Parathyroid adenoma (tissue), 2 donors: ENCODE measurements around the gene ZNF143.
A peak's percentile ranks its signal among the peaks of the same experiment; 100 is the strongest.
"Not testable (repeated sequence)": the region's sequence is repeated elsewhere in the genome, so short reads cannot be mapped to it uniquely, and the experiment has no call there.

Experiments
- H2AFZ ChIP-seq: fragments of 300-600 bp; sonication (generic); one replicate; pipeline ENCODE4 v1.7.0; 2017; ENCODE audit warnings: antibody characterized with exemption, mild to moderate bottlenecking
- H3K27ac ChIP-seq: fragments of 300-600 bp; sonication (generic); one replicate; pipeline ENCODE4 v1.7.0; 2017
- H3K27me3 ChIP-seq: fragments of 300-600 bp; sonication (generic); one replicate; pipeline ENCODE4 v1.7.0; 2017; ENCODE audit warnings: low read length; ENCODE audit not compliant: control insufficient read depth, insufficient read depth
- H3K36me3 ChIP-seq: fragments of 300-600 bp; sonication (generic); one replicate; pipeline ENCODE4 v1.7.0; 2017; ENCODE audit warnings: low read length; ENCODE audit not compliant: control insufficient read depth, insufficient read depth
- H3K4me1 ChIP-seq: fragments of 300-600 bp; sonication (generic); one replicate; pipeline ENCODE4 v1.7.0; 2017; ENCODE audit warnings: control low read depth
- H3K4me2 ChIP-seq: fragments of 300-600 bp; sonication (generic); one replicate; pipeline ENCODE4 v1.7.0; 2017; ENCODE audit warnings: low read length
- H3K4me3 ChIP-seq: fragments of 300-600 bp; sonication (generic); one replicate; pipeline ENCODE4 v1.7.0; 2017; ENCODE audit warnings: low read depth, low read length
- H3K79me2 ChIP-seq: fragments of 300-600 bp; sonication (generic); one replicate; pipeline ENCODE4 v1.7.0; 2017; ENCODE audit warnings: control low read depth
- H3K9ac ChIP-seq: fragments of 300-600 bp; sonication (generic); one replicate; pipeline ENCODE4 v1.7.0; 2017; ENCODE audit warnings: mild to moderate bottlenecking
- H3K9me3 ChIP-seq: fragments of 300-600 bp; sonication (generic); one replicate; pipeline ENCODE4 v1.7.0; 2017; ENCODE audit warnings: low read length; ENCODE audit not compliant: control insufficient read depth
- CTCF ChIP-seq: fragments of 300-600 bp; sonication (generic); IDR thresholded peaks from one replicate; pipeline ENCODE4 v1.7.0; 2017; ENCODE audit warnings: antibody characterized with exemption, mild to moderate bottlenecking
- donor health status: primary hyperparathyroidism.

ZNF143 gene

GRCh38 chr11:9448576-9449352 lies 12.0 kb upstream of the ZNF143 start:
- Histone ChIP-seq H3K79me2 (no peaks in the 10 kb centered on the region), H3K4me1 (no peaks in the 10 kb centered on the region), H3K9me3 (no peaks in the 10 kb centered on the region), H3K4me3 (no peak overlapping the region), H3K9ac (no peak overlapping the region), H3K27ac (no peak overlapping the region), H2AFZ (no peak overlapping the region), H3K36me3 (no peaks in the 10 kb centered on the region), H3K27me3 (no peaks in the 10 kb centered on the region), H3K4me2 (no peak overlapping the region)
- TF ChIP-seq CTCF, result no peak

GRCh38 chr11:9452023-9452422 lies 8.8 kb upstream of the ZNF143 start:
- not testable (repeated sequence) for H3K4me2 ChIP-seq, H3K27me3 ChIP-seq, H3K79me2 ChIP-seq, H3K4me3 ChIP-seq, H3K9ac ChIP-seq, H3K4me1 ChIP-seq, H3K27ac ChIP-seq, H3K9me3 ChIP-seq, H2AFZ ChIP-seq, H3K36me3 ChIP-seq

- no peak overlapping the region for H3K9ac ChIP-seq
- no peak overlapping the region for H3K27ac ChIP-seq
- no peaks in the 10 kb centered on the region for H3K36me3 ChIP-seq
- H3K4me2 ChIP-seq, result no peak overlapping the region
- no peak for TF ChIP-seq CTCF
- H3K4me3 ChIP-seq, result no peak overlapping the region
- H3K79me2 ChIP-seq, result no peaks in the 10 kb centered on the region
- H2AFZ ChIP-seq, result no peak overlapping the region
- no peaks in the 10 kb centered on the region for H3K9me3 ChIP-seq
- no peaks in the 10 kb centered on the region for H3K4me1 ChIP-seq
- H3K27me3 ChIP-seq, result no peaks in the 10 kb centered on the region
Measured at GRCh38 chr11:9455722-9456121, 5.1 kb upstream of the ZNF143 start.

- H3K79me2 ChIP-seq, result peaks cover 16% of the 10 kb centered on the region
- no peaks in the 10 kb centered on the region for H3K27me3 ChIP-seq
- H2AFZ ChIP-seq, result peak overlapping the region; percentile 85
- no peaks in the 10 kb centered on the region for H3K36me3 ChIP-seq
- H3K4me2 ChIP-seq, result peak overlapping the region; percentile 80
- no peak for TF ChIP-seq CTCF
- H3K4me3 ChIP-seq, result peak overlapping the region; percentile 88
- peak overlapping the region; percentile 99 for H3K9ac ChIP-seq
- no peaks in the 10 kb centered on the region for H3K4me1 ChIP-seq
- no peaks in the 10 kb centered on the region for H3K9me3 ChIP-seq
- peak overlapping the region; percentile 99 for H3K27ac ChIP-seq
Measured at GRCh38 chr11:9459667-9460321, 1.0 kb upstream of the ZNF143 start.

GRCh38 chr11:9461063-9461759 lies 399 bp downstream of the ZNF143 start:
- Histone ChIP-seq H3K4me2 (peak overlapping the region; percentile 68), H3K27me3 (no peaks in the 10 kb centered on the region), H3K79me2 (peaks cover 22% of the 10 kb centered on the region), H3K9me3 (no peaks in the 10 kb centered on the region), H3K27ac (peak overlapping the region; percentile 97), H3K4me3 (peak overlapping the region; percentile 90), H3K9ac (peak overlapping the region; percentile 89), H3K36me3 (no peaks in the 10 kb centered on the region), H3K4me1 (no peaks in the 10 kb centered on the region), H2AFZ (peak overlapping the region; percentile 86)
- no peak for TF ChIP-seq CTCF
